GM18861 (cell line): ENCODE data around the gene SERPINH1.

ENCODE experiments used
- ATAC-seq: cut with Tn5 transposase; IDR thresholded peaks from one replicate; pipeline ENCODE4 v1.9.1; 2021; ENCODE audit not compliant: unreplicated experiment

Gene SERPINH1

GRCh38 chr11:75562048-75562835, at the start of gene SERPINH1:
SERPINH1 (plus strand) TSS chr11:75562253; CDS start chr11:75566350, 4,097 bp downstream.
- no peak for ATAC-seq

- ATAC-seq, result no peak
Observed at GRCh38 chr11:75513250-75513649, 48.8 kb upstream of the SERPINH1 start.

GRCh38 chr11:75514596-75514995, 47.5 kb upstream of the SERPINH1 start:
- no peak for ATAC-seq

GRCh38 chr11:75516140-75516539, 45.9 kb upstream of the SERPINH1 start:
- no peak for ATAC-seq

GRCh38 chr11:75516886-75517285, 45.2 kb upstream of the SERPINH1 start:
- ATAC-seq, result no peak

- ATAC-seq, result no peak
Observed at GRCh38 chr11:75518204-75518549, 43.9 kb upstream of the SERPINH1 start.

GRCh38 chr11:75518771-75519653, 43.0 kb upstream of the SERPINH1 start:
- no peak for ATAC-seq

- no peak for ATAC-seq
Observed at GRCh38 chr11:75520688-75521087, 41.4 kb upstream of the SERPINH1 start.

- ATAC-seq, result no peak
Observed at GRCh38 chr11:75522286-75523044, 39.6 kb upstream of the SERPINH1 start.

GRCh38 chr11:75523189-75523588, 38.9 kb upstream of the SERPINH1 start:
- no peak for ATAC-seq

- ATAC-seq, result no peak
Observed at GRCh38 chr11:75523811-75524664, 38.0 kb upstream of the SERPINH1 start.

- ATAC-seq, result no peak
Observed at GRCh38 chr11:75524665-75525432, 37.2 kb upstream of the SERPINH1 start.

GRCh38 chr11:75525433-75526191, 36.4 kb upstream of the SERPINH1 start, which contains the start of gene GDPD5:
GDPD5 (minus strand) TSS chr11:75525941; CDS start chr11:75477735, 48,206 bp downstream.
- ATAC-seq, result peak; percentile 59

- no peak for ATAC-seq
Observed at GRCh38 chr11:75526192-75526541, 35.9 kb upstream of the SERPINH1 start.

GRCh38 chr11:75527130-75527529, 34.9 kb upstream of the SERPINH1 start:
- ATAC-seq, result no peak

- no peak for ATAC-seq
Observed at GRCh38 chr11:75527938-75528735, 33.9 kb upstream of the SERPINH1 start.

- ATAC-seq, result no peak
Observed at GRCh38 chr11:75530577-75530976, 31.5 kb upstream of the SERPINH1 start.

- ATAC-seq, result no peak
Observed at GRCh38 chr11:75531325-75531724, 30.7 kb upstream of the SERPINH1 start.
